Gastrocnemius medialis (tissue), 4 donors: ENCODE results near the gene CFAP157.

Source experiments
- CTCF ChIP-seq, 5 experiments: fragments of 450-650 bp in 3 of 5; fragments of 200-600 bp in 2 of 5; sonication (generic) in 2 of 5; IDR thresholded peaks in 4 of 5; conservative IDR thresholded peaks in 1 of 5; 1 replicate in 4 of 5; 2 replicates in 1 of 5; pipeline ENCODE4 v1.5.1; 2016 to 2019; ENCODE audit warnings: antibody characterized with exemption in 5 of 5, mild to moderate bottlenecking in 3 of 5, moderate library complexity in 3 of 5
- POLR2A ChIP-seq, 2 donors: fragments of 450-650 bp; IDR thresholded peaks; one replicate each; pipeline ENCODE4 v1.6.1; 2017; ENCODE audit warnings: antibody characterized with exemption in 2 of 2, mild to moderate bottlenecking in 2 of 2, moderate library complexity in 2 of 2

- TF ChIP-seq POLR2A (IDR thresholded peaks at IDR 0.05), result no peak
- no peak for TF ChIP-seq CTCF (IDR thresholded peaks at IDR 0.05 in 4 of 5, conservative IDR thresholded peaks at IDR 0.05 in 1 of 5)
These were observed 5.6 kb downstream of the CFAP157 start for GRCh38 chr9:127712371-127712770.
